ENCODE data around the gene PPFIA4. TPM values are rescaled to one million over a fixed set of nuclear protein-coding genes. Genes with fewer than 3 reads are reported as not detected.
A peak's percentile ranks its signal among the peaks of the same experiment; 100 is the strongest.

PPFIA4 gene
- total RNA-seq, 1 experiment from 2014 or later = 12.1 TPM

DNA sequence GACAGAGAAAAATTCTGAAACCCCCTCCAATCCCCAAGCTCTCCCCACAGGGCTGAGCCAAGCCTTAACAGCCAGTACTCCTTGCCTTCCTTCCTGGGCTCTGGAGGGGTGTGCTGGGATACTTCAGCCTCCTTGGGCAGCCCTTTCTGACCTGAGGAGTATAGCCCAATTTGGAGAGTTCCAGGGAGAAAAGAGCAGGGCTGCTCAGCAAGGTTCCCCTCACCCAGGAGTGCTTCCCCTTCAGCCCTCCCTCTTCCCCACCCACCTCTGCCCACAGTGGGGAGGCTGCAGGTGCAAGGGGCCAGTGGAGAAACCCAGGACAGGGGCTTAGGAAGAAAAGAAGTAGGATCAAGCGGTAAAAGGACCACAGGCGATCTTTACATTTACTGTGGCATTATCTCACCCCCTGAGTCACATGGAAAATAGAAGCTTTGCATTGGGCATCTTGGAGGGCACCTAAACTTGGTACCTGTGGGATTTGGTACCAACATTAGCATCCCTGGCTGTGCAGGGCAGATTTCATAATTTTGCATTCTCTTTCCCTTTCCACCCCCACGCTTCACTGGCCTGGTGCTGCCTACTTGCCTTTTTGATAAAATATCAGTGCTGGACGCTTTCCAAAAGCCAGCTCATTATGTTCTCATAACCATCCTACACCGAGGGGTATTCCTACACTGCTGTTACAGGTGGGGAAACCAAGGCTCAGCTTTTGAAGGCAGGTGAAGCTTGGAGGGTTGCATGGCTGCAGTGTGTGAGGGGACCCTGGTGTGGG is 98.4 kb downstream of the PPFIA4 start:
- no TSS peak for BruUV-seq (replicated peaks)
- no peaks in the 10 kb centered on the region for H4K20me1 ChIP-seq (ENCODE audit: low read length)
- DNase-seq = peak; percentile 68
- ChIA-PET POLR2A (ENCODE audit: unreplicated experiment) (no interaction called here), CTCF (no interaction called here)
- intact Hi-C loops (cut with micrococcal nuclease) = loop anchor here (5.0 kb wide), 1 partner anchor 87 kb away; no protein-coding TSS in a partner anchor
- H3K9me3 ChIP-seq (ENCODE audit: low read length) = no peaks in the 10 kb centered on the region
- ATAC-seq = no peak
- no peaks in the 10 kb centered on the region for H3F3A ChIP-seq (ENCODE audit: low read length, unreplicated experiment)
- H3K4me2 ChIP-seq (ENCODE audit: low read length) = no peak overlapping the region
- no peaks in the 10 kb centered on the region for H3K4me1 ChIP-seq (ENCODE audit: insufficient read depth, low read length)
- H3K9ac ChIP-seq (ENCODE audit: low read length) = no peak overlapping the region
- no peak overlapping the region for H3K27ac ChIP-seq (ENCODE audit: low read length)
- H3K27me3 ChIP-seq (ENCODE audit: low read length) = peaks cover 61% of the 10 kb centered on the region
- no peaks in the 10 kb centered on the region for H3K79me2 ChIP-seq (ENCODE audit: low read length)
- TF ChIP-seq, protein P1, sequence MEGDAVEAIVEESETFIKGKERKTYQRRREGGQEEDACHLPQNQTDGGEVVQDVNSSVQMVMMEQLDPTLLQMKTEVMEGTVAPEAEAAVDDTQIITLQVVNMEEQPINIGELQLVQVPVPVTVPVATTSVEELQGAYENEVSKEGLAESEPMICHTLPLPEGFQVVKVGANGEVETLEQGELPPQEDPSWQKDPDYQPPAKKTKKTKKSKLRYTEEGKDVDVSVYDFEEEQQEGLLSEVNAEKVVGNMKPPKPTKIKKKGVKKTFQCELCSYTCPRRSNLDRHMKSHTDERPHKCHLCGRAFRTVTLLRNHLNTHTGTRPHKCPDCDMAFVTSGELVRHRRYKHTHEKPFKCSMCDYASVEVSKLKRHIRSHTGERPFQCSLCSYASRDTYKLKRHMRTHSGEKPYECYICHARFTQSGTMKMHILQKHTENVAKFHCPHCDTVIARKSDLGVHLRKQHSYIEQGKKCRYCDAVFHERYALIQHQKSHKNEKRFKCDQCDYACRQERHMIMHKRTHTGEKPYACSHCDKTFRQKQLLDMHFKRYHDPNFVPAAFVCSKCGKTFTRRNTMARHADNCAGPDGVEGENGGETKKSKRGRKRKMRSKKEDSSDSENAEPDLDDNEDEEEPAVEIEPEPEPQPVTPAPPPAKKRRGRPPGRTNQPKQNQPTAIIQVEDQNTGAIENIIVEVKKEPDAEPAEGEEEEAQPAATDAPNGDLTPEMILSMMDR (conservative IDR thresholded peaks at IDR 0.05; ENCODE audit: low read depth, low read length) = no peak
- TF ChIP-seq EZH2 (IDR thresholded peaks at IDR 0.05; ENCODE audit: low read length, unreplicated experiment) = no peak
- TF ChIP-seq EZH2phosphoT487 (IDR thresholded peaks at IDR 0.05; ENCODE audit: borderline replicate concordance, low read length) = no peak
- no peak overlapping the region for H2AFZ ChIP-seq (ENCODE audit: low read length)
- H3K9me2 ChIP-seq (replicated peaks; ENCODE audit: low read length) = no peaks in the 10 kb centered on the region
- no peak overlapping the region for H3K4me3 ChIP-seq (ENCODE audit: low read length)
- no peaks in the 10 kb centered on the region for H3K36me3 ChIP-seq (ENCODE audit: low read depth, low read length)

DNA sequence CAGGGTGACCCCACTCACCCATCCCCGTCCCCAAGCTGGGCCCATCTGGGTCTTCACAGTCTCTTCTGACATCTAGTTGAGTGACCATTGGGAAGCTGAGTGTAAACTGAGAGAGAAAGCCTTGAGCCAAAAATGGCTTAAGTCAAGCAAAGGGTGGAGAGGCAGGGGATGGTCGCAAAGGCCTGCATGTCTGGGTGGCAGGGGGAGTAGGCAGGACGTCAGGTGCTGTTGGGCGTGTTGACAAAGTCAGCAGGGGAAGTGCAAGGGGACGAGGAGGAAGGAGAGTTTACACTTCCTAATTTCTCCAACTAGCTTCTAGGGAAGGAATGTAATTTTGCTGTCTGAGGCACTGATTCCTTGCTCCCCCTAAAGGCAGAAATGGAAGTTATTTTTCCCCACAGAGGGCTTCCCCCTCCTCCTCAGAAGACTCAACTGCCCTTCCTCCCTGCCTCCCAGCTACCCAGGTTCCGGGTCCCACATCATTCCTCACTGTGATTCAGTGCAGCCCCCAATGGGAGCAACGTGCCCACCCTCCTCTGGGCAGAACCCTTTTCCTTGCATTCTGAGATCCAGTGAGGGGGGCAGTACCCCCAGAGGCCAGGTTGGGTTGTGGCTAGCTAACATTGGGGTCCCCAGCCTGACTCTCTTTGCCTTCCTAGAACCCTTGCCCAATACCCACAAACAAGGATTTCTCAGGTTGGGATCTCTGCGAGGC is 100.0 kb downstream of the PPFIA4 start:
- H3K4me1 ChIP-seq (ENCODE audit: insufficient read depth, low read length) = no peaks in the 10 kb centered on the region
- peak; percentile 35; the same call in 1 of the 2 replicates for ATAC-seq
- ChIA-PET CTCF (interaction anchor here (0.5 to 0.8 kb wide), 4 partner anchors 9 to 90 kb away, joined by 3 read pairs; no protein-coding TSS in a partner anchor), POLR2A (ENCODE audit: unreplicated experiment) (no interaction called here)
- H3K4me2 ChIP-seq (ENCODE audit: low read length) = no peak overlapping the region
- no peak overlapping the region for H3K27ac ChIP-seq (ENCODE audit: low read length)
- H3K9ac ChIP-seq (ENCODE audit: low read length) = no peak overlapping the region
- peaks cover 53% of the 10 kb centered on the region for H3K27me3 ChIP-seq (ENCODE audit: low read length)
- no peaks in the 10 kb centered on the region for H3K36me3 ChIP-seq (ENCODE audit: low read depth, low read length)
- intact Hi-C loops (cut with micrococcal nuclease) = loop anchor here (5.0 kb wide), 1 partner anchor 89 kb away; no protein-coding TSS in a partner anchor
- H3K79me2 ChIP-seq (ENCODE audit: low read length) = no peaks in the 10 kb centered on the region
- no peak overlapping the region for H2AFZ ChIP-seq (ENCODE audit: low read length)
- peak; percentile 40 for DNase-seq
- H3K9me2 ChIP-seq (replicated peaks; ENCODE audit: low read length) = no peaks in the 10 kb centered on the region
- H3K9me3 ChIP-seq (ENCODE audit: low read length) = no peaks in the 10 kb centered on the region
- no peaks in the 10 kb centered on the region for H3F3A ChIP-seq (ENCODE audit: low read length, unreplicated experiment)
- no peak for TF ChIP-seq EZH2phosphoT487 (IDR thresholded peaks at IDR 0.05; ENCODE audit: borderline replicate concordance, low read length)
- TF ChIP-seq, protein P1 (conservative IDR thresholded peaks at IDR 0.05; ENCODE audit: low read depth, low read length) = peak; percentile 62
- no peak overlapping the region for H3K4me3 ChIP-seq (ENCODE audit: low read length)
- no peaks in the 10 kb centered on the region for H4K20me1 ChIP-seq (ENCODE audit: low read length)
- no TSS peak for BruUV-seq (replicated peaks)

Data from PC-3 (cell line).